Heart left ventricle (tissue), 16 donors: Measurements from ENCODE around the gene MYO15B. TPM values are rescaled to one million over a fixed set of nuclear protein-coding genes. Genes with fewer than 3 reads are reported as not detected.

ENCODE experiments used
- ATAC-seq, 4 donors: fragments of 200-7000 bp; cut with Tn5 transposase; one replicate each; pipeline ENCODE4 v1.9.1; 2020 to 2022; ENCODE audit warnings: moderate library complexity in 4 of 4, mild to moderate bottlenecking in 3 of 4, moderate number of reproducible peaks in 1 of 4
- DNase-seq, 5 donors: peaks; one replicate each; pipeline ENCODE4 v3.0.0-alpha.2; 2020
- H3K27ac ChIP-seq, 12 donors: fragments of 200-600 bp; sonication (generic) in 4 of 12; one replicate each; pipeline versions ENCODE4 v1.5.0 to v1.8.0; 2016 to 2022; ENCODE audit warnings: mild to moderate bottlenecking in 2 of 12
- H3K27me3 ChIP-seq, 9 donors: fragments of 200-600 bp; sonication (generic) in 2 of 9; one replicate each; pipeline versions ENCODE4 v1.5.1 to v1.8.0; 2016 to 2022; ENCODE audit warnings: mild to moderate bottlenecking in 3 of 9
- H3K36me3 ChIP-seq, 9 donors: fragments of 200-600 bp; sonication (generic) in 2 of 9; one replicate each; pipeline versions ENCODE4 v1.5.0 to v1.8.0; 2018 to 2022; ENCODE audit warnings: mild to moderate bottlenecking in 2 of 9
- H3K4me1 ChIP-seq, 12 donors: fragments of 200-600 bp; sonication (generic) in 4 of 12; one replicate each; pipeline versions ENCODE4 v1.5.0 to v1.8.0; 2016 to 2022; ENCODE audit warnings: mild to moderate bottlenecking in 3 of 12
- H3K4me3 ChIP-seq, 12 donors: fragments of 200-600 bp; sonication (generic) in 4 of 12; one replicate each; pipeline versions ENCODE4 v1.5.0 to v1.8.0; 2017 to 2022; ENCODE audit warnings: mild to moderate bottlenecking in 9 of 12, moderate library complexity in 4 of 12
- H3K9me3 ChIP-seq, 12 donors: fragments of 200-600 bp; sonication (generic) in 4 of 12; one replicate each; pipeline versions ENCODE4 v1.5.0 to v1.8.0; 2016 to 2022; ENCODE audit warnings: mild to moderate bottlenecking in 1 of 12
- POLR2A ChIP-seq, 2 donors: fragments of 450-650 bp; IDR thresholded peaks; one replicate each; pipeline ENCODE4 v1.6.1; 2017; ENCODE audit warnings: antibody characterized with exemption in 2 of 2, mild to moderate bottlenecking in 2 of 2, moderate library complexity in 2 of 2
- WGBS, 4 donors: extraction: QIAGEN DNeasy Blood & Tissue Kit in 2 of 4; methylation state at CpG; one replicate each; pipeline versions ENCODE4 v1.1.5 to v1.1.7; 2013 to 2018; 5-methylcytosine and 5-hydroxymethylcytosine counted together
- intact Hi-C, 10 donors: fragments of 100-400 bp; cut with DNase I; formaldehyde crosslinking; loops; one replicate each; pipeline versions ENCODE4 v1.11.1 to v1.14.2; 2022
- polyA plus RNA-seq, 2 donors: library from polyadenylated mRNA; stranded (reverse); fragments of 200-250 nt; gene quantifications; one replicate each; pipeline ENCODE4 v1.2.3, GENCODE V29; 2013
- total RNA-seq, 9 donors: library from RNA; depleted of rRNA in 2 of 9; stranded (reverse); fragments of >200 nt in 2 of 9; fragmentation: NEBNext Ultra II Directional in 3 of 9; extraction: Animal tissue kit (Norgen Biotek cat#: 25700) in 3 of 9; gene quantifications; one replicate each; pipeline versions ENCODE4 v1.1.0 to v1.2.4, GENCODE V29; 2016 to 2023
- TF ChIP-seq, protein P1 (sequence below), 12 donors: fragments of 200-600 bp; sonication (generic) in 4 of 12; IDR thresholded peaks; one replicate each; pipeline versions ENCODE4 v1.5.0 to v1.8.0; 2018 to 2022; ENCODE audit warnings: antibody characterized with exemption in 12 of 12, mild to moderate bottlenecking in 5 of 12
- donor health status: ischemic (EF 13 %, LVEDD 7.1; RV severe dilation, severe dysfunction).
- donor health status: healthy with polysubstance abuse.
- donor health status: DM: no; HTN: yes; CAD: no.
- donor health status: DM: no; HTN: no; CAD: no.
- donor health status: ischemic (EF 25% LVEDD 6.9; RV normal size, moderate dysfunction).
- donor health status: ischemic (EF 25% LVEDD 5.7; RV mildly dilated, moderate dysfunction).
- donor health status: healthy.
- donor health status: DM: yes; HTN: yes; CAD: no.
- donor health status: ischemic (EF 35%, LVEDD 5.7; RV mildly dilated, moderate dysfunction).
- donor health status: nonischemic (EF 11% LVEDD 7.7; RV severe dilation, severe dysfunction).
- donor health status: DM: yes; HTN: yes; CAD: no.
- donor health status: PGD.
- donor health status: ischemic (EF 29% LVEDD 5.4; RV normal size, mild dysfunction).
- donor health status: nonischemic (EF 23%, LVEDD 6.1; RV moderate dilation, normal function).

Gene MYO15B
- total and polyA plus RNA-seq, 11 donors, result 14.0 to 76.4 (median 42.9) TPM

DNA sequence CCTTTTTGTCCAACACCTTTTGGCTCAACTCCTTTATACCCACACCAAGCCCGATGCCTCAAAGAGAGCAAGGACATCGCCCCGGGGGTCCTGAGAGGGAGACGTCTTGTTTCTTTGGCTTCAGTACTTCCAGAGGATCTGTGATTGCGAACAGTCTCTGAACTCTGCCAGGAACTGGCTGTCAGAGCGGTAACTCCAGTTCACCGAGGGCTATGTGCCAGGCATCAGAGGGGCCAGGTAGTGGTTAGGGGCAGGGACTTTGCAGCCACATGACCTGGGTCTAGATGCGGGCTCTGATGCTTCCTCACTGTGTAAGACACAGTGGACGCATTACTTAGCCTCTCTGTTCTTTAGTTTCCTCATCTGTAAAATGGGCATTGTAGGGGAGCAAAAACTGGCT is 40.5 kb upstream of the MYO15B start:
- no peak for TF ChIP-seq POLR2A (IDR thresholded peaks at IDR 0.05)
- TF ChIP-seq, protein P1, sequence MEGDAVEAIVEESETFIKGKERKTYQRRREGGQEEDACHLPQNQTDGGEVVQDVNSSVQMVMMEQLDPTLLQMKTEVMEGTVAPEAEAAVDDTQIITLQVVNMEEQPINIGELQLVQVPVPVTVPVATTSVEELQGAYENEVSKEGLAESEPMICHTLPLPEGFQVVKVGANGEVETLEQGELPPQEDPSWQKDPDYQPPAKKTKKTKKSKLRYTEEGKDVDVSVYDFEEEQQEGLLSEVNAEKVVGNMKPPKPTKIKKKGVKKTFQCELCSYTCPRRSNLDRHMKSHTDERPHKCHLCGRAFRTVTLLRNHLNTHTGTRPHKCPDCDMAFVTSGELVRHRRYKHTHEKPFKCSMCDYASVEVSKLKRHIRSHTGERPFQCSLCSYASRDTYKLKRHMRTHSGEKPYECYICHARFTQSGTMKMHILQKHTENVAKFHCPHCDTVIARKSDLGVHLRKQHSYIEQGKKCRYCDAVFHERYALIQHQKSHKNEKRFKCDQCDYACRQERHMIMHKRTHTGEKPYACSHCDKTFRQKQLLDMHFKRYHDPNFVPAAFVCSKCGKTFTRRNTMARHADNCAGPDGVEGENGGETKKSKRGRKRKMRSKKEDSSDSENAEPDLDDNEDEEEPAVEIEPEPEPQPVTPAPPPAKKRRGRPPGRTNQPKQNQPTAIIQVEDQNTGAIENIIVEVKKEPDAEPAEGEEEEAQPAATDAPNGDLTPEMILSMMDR (IDR thresholded peaks at IDR 0.05), result no peak
- Histone ChIP-seq H3K36me3 (no peaks in the 10 kb centered on the region), H3K4me1 (no peaks in the 10 kb centered on the region), H3K9me3 (no peaks in the 10 kb centered on the region), H3K4me3 (no peak overlapping the region), H3K27ac (no peak overlapping the region), H3K27me3 (no peaks in the 10 kb centered on the region)
- intact Hi-C loops, result no loop called here
- WGBS, 4 donors, result 91 to 100% (median 94%) methylated on average over 7 to 9 of the region's 9 CpGs
- DNase-seq, result no peak
- ATAC-seq, result no peak

DNA sequence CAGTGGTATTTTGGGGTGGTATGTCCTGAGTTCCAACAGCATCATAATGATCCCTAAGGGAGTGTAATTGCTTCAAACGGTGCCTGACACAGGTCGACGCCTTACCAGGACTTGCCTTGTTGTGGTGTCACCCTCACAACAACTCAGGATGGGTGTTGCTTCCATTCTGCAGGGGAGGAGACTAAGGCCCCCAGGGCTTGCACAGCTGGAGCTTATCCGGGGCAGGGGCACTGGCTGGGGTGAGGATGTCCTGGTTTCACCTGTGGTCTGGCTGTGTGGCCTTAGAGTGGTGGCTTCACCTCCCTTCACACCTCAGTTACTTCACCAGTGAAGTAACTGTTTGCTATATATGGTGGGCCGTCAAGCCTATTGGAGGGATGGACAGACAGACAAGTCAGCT is 38.8 kb upstream of the MYO15B start:
- DNase-seq, result no peak
- TF ChIP-seq, protein P1 (IDR thresholded peaks at IDR 0.05), result no peak
- TF ChIP-seq POLR2A (IDR thresholded peaks at IDR 0.05), result no peak
- intact Hi-C loops, result no loop called here

DNA sequence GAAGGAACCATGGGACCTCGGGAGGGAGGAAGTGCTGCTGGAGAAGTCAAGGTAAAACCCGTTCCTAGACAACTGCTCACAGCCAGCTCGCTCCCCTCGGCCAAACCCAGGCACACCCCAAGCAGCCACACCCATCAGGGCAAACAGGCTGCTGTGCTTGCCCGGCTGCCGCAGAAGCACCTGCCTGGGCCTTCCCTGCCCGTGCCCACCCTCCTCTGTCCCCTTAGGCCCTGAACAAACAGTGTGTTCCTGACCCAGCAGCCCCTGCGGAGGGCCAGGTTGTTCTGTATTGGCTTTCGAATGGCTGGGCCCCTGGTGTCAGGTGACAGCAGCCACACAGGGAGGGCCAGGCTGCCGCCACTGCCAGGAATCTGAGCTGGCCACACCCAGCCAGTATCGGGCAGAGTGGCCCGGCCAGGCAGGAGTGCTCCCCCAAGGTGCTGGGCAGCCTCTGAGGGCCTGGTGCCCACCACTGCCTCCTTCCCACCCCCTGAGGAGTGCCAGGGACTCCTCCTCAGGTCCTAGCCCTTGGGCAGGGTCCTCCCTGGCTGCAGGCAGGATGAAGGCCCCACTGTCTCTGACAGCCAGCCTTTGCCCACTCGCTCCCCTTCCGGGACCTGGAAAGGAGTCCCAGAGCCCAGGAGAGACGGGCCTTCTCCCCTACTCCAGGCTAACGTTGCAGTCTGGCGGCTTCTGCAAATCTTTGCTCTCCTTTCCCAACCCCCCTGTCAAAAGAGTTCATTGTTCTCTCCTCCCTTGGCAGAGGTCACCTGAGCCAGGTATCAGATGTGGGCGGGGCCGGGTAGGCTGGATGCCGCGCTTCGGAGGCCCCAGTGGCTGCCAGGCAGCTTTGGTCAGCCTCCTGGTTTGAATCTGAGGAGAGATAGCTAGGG is 38.1 kb upstream of the MYO15B start:
- intact Hi-C loops, result no loop called here
- Histone ChIP-seq H3K27me3 (no peaks in the 10 kb centered on the region), H3K4me1 (peaks cover 0 to 6% (median 0%) of the 10 kb centered on the region in 12 donors), H3K36me3 (no peaks in the 10 kb centered on the region), H3K4me3 (no peak overlapping the region), H3K27ac (no peak overlapping the region), H3K9me3 (no peaks in the 10 kb centered on the region)
- 64 to 72% (median 66%) methylated on average over 12 to 22 of the region's 22 CpGs for WGBS, 4 donors
- DNase-seq (no peak), ATAC-seq (peak; percentile 45 to 72 (median 58))
- TF ChIP-seq POLR2A (IDR thresholded peaks at IDR 0.05), result no peak
- TF ChIP-seq, protein P1 (IDR thresholded peaks at IDR 0.05), result no peak

More for the DNA sequence above, 38.8 kb upstream of the MYO15B start:
- Histone ChIP-seq H3K27me3 (no peaks in the 10 kb centered on the region), H3K27ac (no peak overlapping the region), H3K4me1 (peaks cover 0 to 6% (median 0%) of the 10 kb centered on the region in 12 donors), H3K4me3 (no peak overlapping the region), H3K9me3 (no peaks in the 10 kb centered on the region), H3K36me3 (no peaks in the 10 kb centered on the region)
- no peak for ATAC-seq
- WGBS, 4 donors, result 80 to 91% (median 84%) methylated on average over 5 of the region's 5 CpGs

DNA sequence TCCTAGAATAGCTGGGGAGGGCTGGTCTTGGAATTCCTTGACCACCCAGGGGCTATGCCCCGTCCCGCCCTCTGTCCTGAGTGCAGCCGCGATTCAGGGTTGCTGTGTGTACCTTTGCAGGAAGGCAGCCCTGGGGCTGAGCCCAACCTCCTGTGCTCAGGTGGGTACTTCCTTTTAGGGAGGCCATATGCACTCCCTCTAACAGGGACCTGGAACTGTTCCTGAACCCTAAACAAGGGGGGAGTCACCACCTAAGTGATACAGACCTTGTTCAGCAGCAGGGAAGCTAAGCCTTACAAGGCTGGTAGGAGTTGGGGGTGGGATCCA is 37.5 kb upstream of the MYO15B start:
- H3K27ac ChIP-seq, result no peak overlapping the region
- no peaks in the 10 kb centered on the region for H3K27me3 ChIP-seq
- 81 to 88% (median 85%) methylated on average over 4 of the region's 4 CpGs for WGBS, 4 donors
- intact Hi-C loops, result no loop called here
- peaks cover 0 to 6% (median 0%) of the 10 kb centered on the region in 12 donors for H3K4me1 ChIP-seq
- peak in 1 of 4 donors; percentile 6 for ATAC-seq
- no peaks in the 10 kb centered on the region for H3K36me3 ChIP-seq
- DNase-seq, result no peak
- no peak overlapping the region for H3K4me3 ChIP-seq
- no peaks in the 10 kb centered on the region for H3K9me3 ChIP-seq
- TF ChIP-seq POLR2A (IDR thresholded peaks at IDR 0.05), result no peak
- TF ChIP-seq, protein P1 (IDR thresholded peaks at IDR 0.05), result no peak
